Heart left ventricle (tissue), 13 donors: ENCODE measurements around the gene NKX1-2.

Experiments used
- CTCF ChIP-seq, 12 donors: fragments of 200-600 bp; sonication (generic) in 4 of 12; IDR thresholded peaks; one replicate each; pipeline versions ENCODE4 v1.5.0 to v1.8.0; 2018 to 2022; ENCODE audit warnings: antibody characterized with exemption in 12 of 12, mild to moderate bottlenecking in 5 of 12
- POLR2A ChIP-seq, 2 donors: fragments of 450-650 bp; IDR thresholded peaks; one replicate each; pipeline ENCODE4 v1.6.1; 2017; ENCODE audit warnings: antibody characterized with exemption in 2 of 2, mild to moderate bottlenecking in 2 of 2, moderate library complexity in 2 of 2
- donor health status: ischemic (EF 13 %, LVEDD 7.1; RV severe dilation, severe dysfunction).
- donor health status: DM: no; HTN: yes; CAD: no.
- donor health status: DM: no; HTN: no; CAD: no.
- donor health status: ischemic (EF 25% LVEDD 6.9; RV normal size, moderate dysfunction).
- donor health status: ischemic (EF 25% LVEDD 5.7; RV mildly dilated, moderate dysfunction).
- donor health status: ischemic (EF 35%, LVEDD 5.7; RV mildly dilated, moderate dysfunction).
- donor health status: nonischemic (EF 11% LVEDD 7.7; RV severe dilation, severe dysfunction).
- donor health status: DM: yes; HTN: yes; CAD: no.
- donor health status: PGD.
- donor health status: ischemic (EF 29% LVEDD 5.4; RV normal size, mild dysfunction).
- donor health status: nonischemic (EF 23%, LVEDD 6.1; RV moderate dilation, normal function).

GRCh38 chr10:124433461-124433860 lies 16.4 kb downstream of the NKX1-2 start:
- TF ChIP-seq CTCF (IDR thresholded peaks at IDR 0.05) (no peak), POLR2A (IDR thresholded peaks at IDR 0.05) (no peak)
